ENCODE results near the gene SERINC4. TPM values are rescaled to one million over a fixed set of nuclear protein-coding genes. Genes with fewer than 3 reads are reported as not detected.
A peak's percentile ranks its signal among the peaks of the same experiment; 100 is the strongest.
"Not testable (repeated sequence)": the region's sequence is repeated elsewhere in the genome, so short reads cannot be mapped to it uniquely, and the experiment has no call there.

Gene SERINC4
- total and polyA plus RNA-seq, 9 of the 15 experiments (the other 6 are each of a cell fraction or from before 2014, with no cell fraction given): 0.14 to 0.86 (median 0.18) TPM; not detected in 2

- TF ChIP-seq ZNF740 (CRISPR knock-in tag; IDR thresholded peaks at IDR 0.05): no peak
- TF ChIP-seq ZNF740 (tag; IDR thresholded peaks at IDR 0.05): no peak
- TF ChIP-seq, protein P1, sequence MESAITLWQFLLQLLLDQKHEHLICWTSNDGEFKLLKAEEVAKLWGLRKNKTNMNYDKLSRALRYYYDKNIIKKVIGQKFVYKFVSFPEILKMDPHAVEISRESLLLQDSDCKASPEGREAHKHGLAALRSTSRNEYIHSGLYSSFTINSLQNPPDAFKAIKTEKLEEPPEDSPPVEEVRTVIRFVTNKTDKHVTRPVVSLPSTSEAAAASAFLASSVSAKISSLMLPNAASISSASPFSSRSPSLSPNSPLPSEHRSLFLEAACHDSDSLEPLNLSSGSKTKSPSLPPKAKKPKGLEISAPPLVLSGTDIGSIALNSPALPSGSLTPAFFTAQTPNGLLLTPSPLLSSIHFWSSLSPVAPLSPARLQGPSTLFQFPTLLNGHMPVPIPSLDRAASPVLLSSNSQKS (CRISPR knock-in tag; IDR thresholded peaks at IDR 0.05): no peak
Observed at GRCh38 chr15:43748376-43748775, 51.6 kb downstream of the SERINC4 start (continued).

- H3K9me1 ChIP-seq (ENCODE audit: control insufficient read depth, insufficient read depth, low read length); H3K27me3 ChIP-seq (ENCODE audit: control insufficient read depth in 2 of 2, insufficient read depth in 2 of 2, low read length in 2 of 2); CTCF ChIA-PET (ENCODE audit: low intra/inter-chr PET ratio); in situ Hi-C loops (cut with MboI); BruUV-seq (replicated peaks); H3K9me3 ChIP-seq (replicated peaks; ENCODE audit: control insufficient read depth, insufficient read depth, low read depth, low read length); H4K20me1 ChIP-seq (replicated peaks; ENCODE audit: control insufficient read depth, insufficient read depth, low read length); intact Hi-C loops (cut with micrococcal nuclease); TF ChIP-seq TEAD4 (CRISPR knock-in tag; IDR thresholded peaks at IDR 0.05; ENCODE audit: borderline replicate concordance): not testable (repeated sequence)
- peak overlapping the region; percentile 89 for H3K4me2 ChIP-seq (ENCODE audit: insufficient read depth, low read length)
- whole genome bisulfite sequencing (ENCODE audit: insufficient coverage, low coverage, missing lambda C conversion rate): under 1% methylated on average over 12 of the region's 12 CpGs
- FAIRE-seq (peak; percentile 81), DNase-seq (ENCODE audit: extremely low read depth in 1 of 4, low spot score in 3 of 4) (peak in 2 of 4 experiments; percentile 31 to 60), ATAC-seq (peak; percentile 67)
- peak overlapping the region; percentile 90 to 96 for H3K9ac ChIP-seq (ENCODE audit: insufficient read depth in 1 of 2, low read depth in 2 of 2, low read length in 2 of 2)
- peak overlapping the region; percentile 76 for H2AFZ ChIP-seq (ENCODE audit: low read depth, low read length)
- peaks cover 58% of the 10 kb centered on the region for H3K79me2 ChIP-seq (ENCODE audit: control insufficient read depth, insufficient read depth, low read length)
- peaks cover 11 to 13% of the 10 kb centered on the region in 2 experiments; a peak in 4 of 5 replicates for H3K4me1 ChIP-seq (replicated peaks in 1 of 2; ENCODE audit: control insufficient read depth in 2 of 2, insufficient read depth in 2 of 2, low read length in 2 of 2)
- peak overlapping the region; percentile 83 for H3K4me3 ChIP-seq
- POLR2A ChIA-PET: interaction anchor here (0.8 to 2.2 kb wide), 5 partner anchors 8 to 77 kb away, joined by 3 to 9 read pairs (median 4); partner anchors contain the start of gene MFAP1
- peak overlapping the region; percentile 97 for H3K27ac ChIP-seq (ENCODE audit: extremely low read depth, low read depth, low read length)
- H3K36me3 ChIP-seq (ENCODE audit: control insufficient read depth, insufficient read depth, low read length): peaks cover 33% of the 10 kb centered on the region
- TF ChIP-seq MLLT1 (IDR thresholded peaks at IDR 0.05) (peak in 1 of 2 experiments; percentile 89; a peak in 2 of 4 replicates), TEAD4 (IDR thresholded peaks at IDR 0.05; ENCODE audit: low read length) (peak; percentile 20; the same call in 1 of the 2 replicates), SIN3A (IDR thresholded peaks at IDR 0.05; ENCODE audit: borderline replicate concordance in 2 of 2, control insufficient read depth in 1 of 2, low read depth in 2 of 2, low read length in 2 of 2) (peak; percentile 10 to 42; a peak in 2 of 4 replicates), FOSL1 (tag; conservative IDR thresholded peaks at IDR 0.05) (peak; percentile 44; the same call in 1 of the 2 replicates), ESRRA (IDR thresholded peaks at IDR 0.05; ENCODE audit: borderline replicate concordance, low read depth) (0 out of 2 replicates have a peak, but pooled peaks have one; percentile 27), ZBTB17 (CRISPR knock-in tag; IDR thresholded peaks at IDR 0.05) (peak; percentile 7; the same call in 1 of the 2 replicates), HDAC1 (IDR thresholded peaks at IDR 0.05) (peak in 1 of 2 experiments; percentile 55; a peak in 2 of 4 replicates), SMARCE1 (IDR thresholded peaks at IDR 0.05) (peak; percentile 26; the same call in 1 of the 2 replicates)
- TF ChIP-seq, protein P2, sequence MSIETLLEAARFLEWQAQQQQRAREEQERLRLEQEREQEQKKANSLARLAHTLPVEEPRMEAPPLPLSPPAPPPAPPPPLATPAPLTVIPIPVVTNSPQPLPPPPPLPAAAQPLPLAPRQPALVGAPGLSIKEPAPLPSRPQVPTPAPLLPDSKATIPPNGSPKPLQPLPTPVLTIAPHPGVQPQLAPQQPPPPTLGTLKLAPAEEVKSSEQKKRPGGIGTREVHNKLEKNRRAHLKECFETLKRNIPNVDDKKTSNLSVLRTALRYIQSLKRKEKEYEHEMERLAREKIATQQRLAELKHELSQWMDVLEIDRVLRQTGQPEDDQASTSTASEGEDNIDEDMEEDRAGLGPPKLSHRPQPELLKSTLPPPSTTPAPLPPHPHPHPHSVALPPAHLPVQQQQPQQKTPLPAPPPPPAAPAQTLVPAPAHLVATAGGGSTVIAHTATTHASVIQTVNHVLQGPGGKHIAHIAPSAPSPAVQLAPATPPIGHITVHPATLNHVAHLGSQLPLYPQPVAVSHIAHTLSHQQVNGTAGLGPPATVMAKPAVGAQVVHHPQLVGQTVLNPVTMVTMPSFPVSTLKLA (conservative IDR thresholded peaks at IDR 0.05): peak; percentile 18 to 19; a peak in 3 of 4 replicates
- TF ChIP-seq, protein P3, sequence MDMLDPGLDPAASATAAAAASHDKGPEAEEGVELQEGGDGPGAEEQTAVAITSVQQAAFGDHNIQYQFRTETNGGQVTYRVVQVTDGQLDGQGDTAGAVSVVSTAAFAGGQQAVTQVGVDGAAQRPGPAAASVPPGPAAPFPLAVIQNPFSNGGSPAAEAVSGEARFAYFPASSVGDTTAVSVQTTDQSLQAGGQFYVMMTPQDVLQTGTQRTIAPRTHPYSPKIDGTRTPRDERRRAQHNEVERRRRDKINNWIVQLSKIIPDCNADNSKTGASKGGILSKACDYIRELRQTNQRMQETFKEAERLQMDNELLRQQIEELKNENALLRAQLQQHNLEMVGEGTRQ (CRISPR knock-in tag; IDR thresholded peaks at IDR 0.05): peak; percentile 18; the same call in 1 of the 2 replicates
Observed at GRCh38 chr15:43746903-43747309, 53.1 kb downstream of the SERINC4 start.
